GM19043 (cell line): Measurements from ENCODE around the gene LYZ.

Experiments
- ATAC-seq: cut with Tn5 transposase; IDR thresholded peaks from one replicate; pipeline ENCODE4 v1.9.1; 2021; ENCODE audit warnings: low read depth; ENCODE audit not compliant: unreplicated experiment

The LYZ gene

GRCh38 chr12:69368171-69368570 lies 20.0 kb downstream of the LYZ start:
- ATAC-seq, result no peak

GRCh38 chr12:69383074-69383473 lies 34.9 kb downstream of the LYZ start:
- no peak for ATAC-seq

- no peak for ATAC-seq
These were observed 36.9 kb downstream of the LYZ start for GRCh38 chr12:69385038-69385437.

- ATAC-seq, result no peak
These were observed 38.7 kb downstream of the LYZ start for GRCh38 chr12:69386921-69387320.

GRCh38 chr12:69388371-69388770 lies 40.2 kb downstream of the LYZ start:
- no peak for ATAC-seq

- no peak for ATAC-seq
These were observed 41.6 kb downstream of the LYZ start for GRCh38 chr12:69389831-69390230.

GRCh38 chr12:69392179-69392928 lies 44.2 kb downstream of the LYZ start:
- peak; percentile 75 for ATAC-seq

GRCh38 chr12:69396041-69396440 lies 47.9 kb downstream of the LYZ start:
- no peak for ATAC-seq

GRCh38 chr12:69396963-69397362 lies 48.8 kb downstream of the LYZ start:
- ATAC-seq, result no peak

GRCh38 chr12:69397978-69398377 lies 49.8 kb downstream of the LYZ start:
- no peak for ATAC-seq

- no peak for ATAC-seq
These were observed 53.8 kb downstream of the LYZ start for GRCh38 chr12:69401940-69402339.
